ENCODE data around the gene TBC1D22A. TPM values are rescaled to one million over a fixed set of nuclear protein-coding genes. Genes with fewer than 3 reads are reported as not detected.

The TBC1D22A gene
- total RNA-seq, 1 donor: 17.7 TPM

DNA sequence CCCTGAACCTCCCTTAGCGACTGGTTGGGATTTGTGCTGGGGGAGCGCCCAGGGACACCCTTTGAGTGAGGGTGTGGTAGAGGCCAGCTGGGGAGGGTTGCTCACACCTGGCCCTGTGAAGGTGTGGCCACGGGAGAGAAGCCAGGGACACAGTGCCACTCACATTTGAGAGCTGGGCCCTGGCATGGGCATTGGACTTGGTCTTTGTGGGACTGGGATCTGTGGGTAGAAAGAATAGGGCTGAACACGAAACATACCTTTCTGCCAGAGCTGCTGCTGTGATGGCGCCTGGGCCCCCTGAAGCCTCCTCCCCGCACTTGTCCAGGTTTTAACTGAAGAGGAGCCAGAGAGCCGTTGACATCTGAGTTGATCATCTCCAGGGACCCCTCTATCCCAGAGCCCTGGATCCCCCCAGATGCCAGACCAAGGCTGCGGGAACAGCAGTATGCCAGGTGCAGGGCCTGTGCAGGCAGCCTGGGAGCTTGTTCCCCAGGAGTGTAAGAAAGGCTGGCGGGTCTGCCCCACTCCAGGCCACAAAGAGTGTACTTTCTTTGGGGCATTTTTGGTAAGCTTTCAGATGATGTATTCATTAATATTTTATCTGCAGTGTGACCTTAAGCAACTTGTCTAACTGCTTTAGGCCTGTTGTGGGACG, 284.1 kb downstream of the TBC1D22A start:
- TF ChIP-seq, protein P1, sequence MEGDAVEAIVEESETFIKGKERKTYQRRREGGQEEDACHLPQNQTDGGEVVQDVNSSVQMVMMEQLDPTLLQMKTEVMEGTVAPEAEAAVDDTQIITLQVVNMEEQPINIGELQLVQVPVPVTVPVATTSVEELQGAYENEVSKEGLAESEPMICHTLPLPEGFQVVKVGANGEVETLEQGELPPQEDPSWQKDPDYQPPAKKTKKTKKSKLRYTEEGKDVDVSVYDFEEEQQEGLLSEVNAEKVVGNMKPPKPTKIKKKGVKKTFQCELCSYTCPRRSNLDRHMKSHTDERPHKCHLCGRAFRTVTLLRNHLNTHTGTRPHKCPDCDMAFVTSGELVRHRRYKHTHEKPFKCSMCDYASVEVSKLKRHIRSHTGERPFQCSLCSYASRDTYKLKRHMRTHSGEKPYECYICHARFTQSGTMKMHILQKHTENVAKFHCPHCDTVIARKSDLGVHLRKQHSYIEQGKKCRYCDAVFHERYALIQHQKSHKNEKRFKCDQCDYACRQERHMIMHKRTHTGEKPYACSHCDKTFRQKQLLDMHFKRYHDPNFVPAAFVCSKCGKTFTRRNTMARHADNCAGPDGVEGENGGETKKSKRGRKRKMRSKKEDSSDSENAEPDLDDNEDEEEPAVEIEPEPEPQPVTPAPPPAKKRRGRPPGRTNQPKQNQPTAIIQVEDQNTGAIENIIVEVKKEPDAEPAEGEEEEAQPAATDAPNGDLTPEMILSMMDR (IDR thresholded peaks at IDR 0.05; ENCODE audit: extremely low read depth, low read depth, low read length): no peak

DNA sequence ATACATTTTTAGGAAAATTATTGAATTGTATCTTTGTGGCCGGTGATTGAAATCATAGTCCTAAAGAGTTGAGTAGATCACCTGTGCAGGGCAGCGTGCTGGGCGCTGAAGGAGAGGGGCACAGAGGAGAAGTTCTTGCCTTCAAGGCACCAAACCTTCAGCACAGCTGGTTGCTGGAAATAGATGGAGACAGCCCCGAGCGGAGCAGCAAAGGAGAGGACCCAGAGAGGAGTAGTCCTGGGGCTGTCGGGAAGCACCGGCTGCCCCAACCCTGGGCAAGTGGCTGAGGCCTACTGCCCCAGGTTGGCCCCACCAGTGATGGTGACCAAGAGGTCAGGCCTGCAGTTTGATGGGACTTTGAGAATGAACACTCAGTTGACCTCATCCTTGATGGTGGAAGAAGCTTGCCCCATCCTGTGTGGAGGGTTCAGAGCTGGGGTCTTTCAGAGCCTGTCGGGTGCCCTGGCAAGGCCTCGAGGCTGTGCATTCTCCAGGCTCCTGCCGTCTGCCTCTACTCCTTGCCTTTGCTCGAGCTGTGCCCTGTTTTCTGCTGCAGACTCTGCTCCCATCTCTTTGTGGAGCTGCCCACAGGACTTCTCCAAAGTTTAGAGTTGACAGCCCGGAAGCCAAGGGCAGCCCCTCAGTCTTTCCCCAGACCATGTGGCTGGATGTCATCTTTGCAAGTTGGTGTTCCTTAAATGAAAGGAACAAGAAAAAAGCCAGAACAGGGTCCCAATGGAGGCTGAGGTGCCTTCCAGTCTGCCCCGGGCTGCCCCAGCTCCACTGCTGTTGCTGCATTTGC, 285.1 kb downstream of the TBC1D22A start:
- H3K27me3 ChIP-seq (ENCODE audit: insufficient read depth, low read length): no peaks in the 10 kb centered on the region
- no peak overlapping the region for H3K27ac ChIP-seq (ENCODE audit: low read depth, low read length)
- H3K79me2 ChIP-seq (ENCODE audit: insufficient read depth, low read length): no peaks in the 10 kb centered on the region
- peaks cover 22% of the 10 kb centered on the region for H4K20me1 ChIP-seq (ENCODE audit: insufficient read depth, low read length)
- no peak overlapping the region for H3K4me3 ChIP-seq (ENCODE audit: insufficient read depth, low read length)
- H3K4me1 ChIP-seq (ENCODE audit: insufficient read depth, low read length): peaks cover 3% of the 10 kb centered on the region
- peak; percentile 68 for DNase-seq (ENCODE audit: insufficient read length, low spot score, missing footprints)
- no peaks in the 10 kb centered on the region for H3K36me3 ChIP-seq (ENCODE audit: insufficient read depth, low read length)
- no peaks in the 10 kb centered on the region for H3K9me3 ChIP-seq (ENCODE audit: low read depth, low read length)
- TF ChIP-seq, protein P1 (IDR thresholded peaks at IDR 0.05; ENCODE audit: extremely low read depth, low read depth, low read length): no peak
- no peak overlapping the region for H2AFZ ChIP-seq (ENCODE audit: low read length)
- no peak overlapping the region for H3K4me2 ChIP-seq (ENCODE audit: insufficient read depth, low read length)

More for the DNA sequence above, 284.1 kb downstream of the TBC1D22A start:
- Histone ChIP-seq H2AFZ (ENCODE audit: low read length) (no peak overlapping the region), H3K4me1 (ENCODE audit: insufficient read depth, low read length) (peaks cover 3% of the 10 kb centered on the region), H3K4me3 (ENCODE audit: insufficient read depth, low read length) (no peak overlapping the region), H3K27ac (ENCODE audit: low read depth, low read length) (no peak overlapping the region), H3K9me3 (ENCODE audit: low read depth, low read length) (no peaks in the 10 kb centered on the region), H3K79me2 (ENCODE audit: insufficient read depth, low read length) (no peaks in the 10 kb centered on the region), H4K20me1 (ENCODE audit: insufficient read depth, low read length) (peaks cover 22% of the 10 kb centered on the region), H3K36me3 (ENCODE audit: insufficient read depth, low read length) (no peaks in the 10 kb centered on the region), H3K4me2 (ENCODE audit: insufficient read depth, low read length) (no peak overlapping the region), H3K27me3 (ENCODE audit: insufficient read depth, low read length) (no peaks in the 10 kb centered on the region)
- peak; percentile 34 for DNase-seq (ENCODE audit: insufficient read length, low spot score, missing footprints)

DNA sequence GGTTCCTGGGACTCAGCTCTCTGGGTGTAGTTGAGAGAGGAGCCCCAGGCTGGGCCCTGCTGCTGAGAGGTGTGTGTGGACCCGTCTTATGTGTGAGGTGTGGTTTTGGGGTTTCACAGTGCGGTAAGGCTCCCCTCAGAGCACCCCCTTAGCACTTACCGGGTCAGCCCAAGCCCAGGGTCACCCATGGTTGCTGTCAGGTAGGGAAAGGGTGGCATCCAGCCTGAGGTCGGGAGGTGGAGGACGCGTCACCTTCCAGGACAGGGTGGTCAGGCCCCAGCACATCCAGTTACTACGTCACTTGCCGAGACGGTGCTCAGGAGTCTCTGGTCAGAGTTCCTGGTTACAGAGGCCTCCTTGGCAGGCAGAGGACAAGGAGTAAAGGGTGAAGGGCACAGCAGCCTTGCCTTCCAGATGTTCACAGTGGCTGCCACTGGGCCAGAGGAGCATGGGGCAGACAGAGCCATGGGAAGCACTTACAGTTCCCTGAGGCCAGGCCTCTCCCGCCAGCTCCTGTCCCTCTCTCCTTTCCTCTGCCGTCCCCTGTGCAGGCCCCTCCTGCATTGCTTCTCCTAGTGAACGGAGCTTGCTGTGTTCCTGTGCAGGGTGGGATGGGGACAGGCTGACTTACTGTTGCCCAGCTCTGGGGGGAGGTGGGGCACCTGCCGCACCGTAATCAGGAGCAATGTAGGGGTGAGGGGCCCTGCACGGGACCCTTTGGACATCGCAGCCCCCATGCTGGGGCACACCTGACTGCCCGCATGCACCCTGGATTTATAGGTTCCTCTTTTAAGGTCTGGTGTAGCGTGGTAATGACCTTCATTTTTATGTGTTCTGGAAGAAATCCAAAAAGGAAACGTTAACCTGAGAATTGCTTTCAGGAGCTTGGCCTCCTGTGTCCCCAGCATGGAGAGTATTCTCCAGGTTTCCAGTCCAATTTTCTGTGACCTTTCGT, 285.9 kb downstream of the TBC1D22A start:
- Histone ChIP-seq H3K4me1 (ENCODE audit: insufficient read depth, low read length) (peaks cover 3% of the 10 kb centered on the region), H3K4me3 (ENCODE audit: insufficient read depth, low read length) (no peak overlapping the region), H3K36me3 (ENCODE audit: insufficient read depth, low read length) (no peaks in the 10 kb centered on the region), H3K27ac (ENCODE audit: low read depth, low read length) (no peak overlapping the region), H3K4me2 (ENCODE audit: insufficient read depth, low read length) (no peak overlapping the region), H3K27me3 (ENCODE audit: insufficient read depth, low read length) (no peaks in the 10 kb centered on the region), H3K9me3 (ENCODE audit: low read depth, low read length) (no peaks in the 10 kb centered on the region), H3K79me2 (ENCODE audit: insufficient read depth, low read length) (no peaks in the 10 kb centered on the region), H2AFZ (ENCODE audit: low read length) (no peak overlapping the region), H4K20me1 (ENCODE audit: insufficient read depth, low read length) (peaks cover 21% of the 10 kb centered on the region)
- TF ChIP-seq, protein P1 (IDR thresholded peaks at IDR 0.05; ENCODE audit: extremely low read depth, low read depth, low read length): no peak
- peak; percentile 38 for DNase-seq (ENCODE audit: insufficient read length, low spot score, missing footprints)

Data from osteoblast (primary cell).